HCT116 (cell line): ENCODE measurements around the gene BICD1. TPM values are rescaled to one million over a fixed set of nuclear protein-coding genes. Genes with fewer than 3 reads are reported as not detected.

ENCODE experiments used
- ATAC-seq: fragments of 200-7000 bp; cut with Tn5 transposase; 2 replicates; pipeline ENCODE4 v1.9.1; 2020; ENCODE audit warnings: mild to moderate bottlenecking, moderate library complexity
- BruUV-seq: library from RNA; stranded (reverse); fragments of 400-500 nt; replicated peaks from 2 replicates; lab custom pipeline; 2021; lab: Mats Ljungman, UMichigan
- CTCF ChIA-PET: fragments of 300-600 bp; sonication (Branson Sonifier 250); formaldehyde crosslinking; loops from one replicate; lab custom pipeline; 2021; ENCODE audit warnings: antibody characterized with exemption; lab: Charles Lee
- POLR2A ChIA-PET: fragments of 300-600, 350-600 bp; sonication (Branson Sonifier 250); formaldehyde crosslinking; loops from one replicate; lab custom pipeline; 2021; ENCODE audit warnings: antibody characterized with exemption; lab: Charles Lee
- RAD21 ChIA-PET, 2 experiments: fragments of 300-600 bp; sonication (Branson Sonifier 250); formaldehyde crosslinking; loops; one replicate each; lab custom pipeline; 2023; ENCODE audit warnings: low total read pairs in 2 of 2; ENCODE audit not compliant: uncharacterized antibody in 2 of 2, unreplicated experiment in 2 of 2, low non-redundant PET in 1 of 2; lab: Charles Lee
- DNase-seq: peaks from one replicate; pipeline ENCODE4 v3.0.0-alpha.2; 2010; ENCODE audit warnings: low read depth, low spot score
- H2AFZ ChIP-seq: fragments of 200-600 bp; shearing (Covaris generic), sonication (generic); 2 replicates; pipeline ENCODE4 v1.6.1; 2017; ENCODE audit warnings: low read depth, mixed run types, mixed read lengths, antibody characterized with exemption, low read length; ENCODE audit not compliant: poor library complexity, severe bottlenecking
- H3K27ac ChIP-seq: 2 replicates; pipeline ENCODE4 v1.5.1; 2012; ENCODE audit warnings: low read depth, low read length
- H3K27me3 ChIP-seq: fragments of 200-600 bp; sonication (generic); 2 replicates; pipeline ENCODE4 v1.6.1; 2016; ENCODE audit warnings: mixed run types, low read length, mixed read lengths; ENCODE audit not compliant: insufficient read depth
- H3K36me3 ChIP-seq, 2 experiments: fragments of 200-500 bp in 1 of 2; fragments of 200-600 bp in 1 of 2; sonication (Bioruptor generic) in 1 of 2; sonication (generic) in 1 of 2; 2 replicates each; pipeline versions ENCODE4 v1.5.1 to v1.6.1; 2014 to 2016; ENCODE audit warnings: low read length in 2 of 2, inconsistent platforms in 1 of 2, mixed read lengths in 1 of 2, mixed run types in 1 of 2; ENCODE audit not compliant: insufficient read depth in 2 of 2, control insufficient read depth in 1 of 2
- H3K4me1 ChIP-seq, 2 experiments: fragments of 200-600 bp in 1 of 2; sonication (generic) in 1 of 2; 2 replicates each; pipeline versions ENCODE4 v1.5.1 to v1.6.1; 2012 to 2017; ENCODE audit warnings: low read length in 2 of 2, inconsistent platforms in 1 of 2, mild to moderate bottlenecking in 1 of 2, mixed read lengths in 1 of 2, mixed run types in 1 of 2, moderate library complexity in 1 of 2; ENCODE audit not compliant: insufficient read depth in 2 of 2, control insufficient read depth in 1 of 2
- H3K4me2 ChIP-seq: fragments of 200-600 bp; sonication (generic); 2 replicates; pipeline ENCODE4 v1.6.1; 2017; ENCODE audit warnings: mixed run types, low read length, mixed read lengths
- H3K4me3 ChIP-seq, 2 experiments: fragments of 200-600 bp in 1 of 2; sonication (generic) in 1 of 2; replicated peaks in 1 of 2; 2 replicates each; pipeline ENCODE4 v1.5.1; 2011 to 2016; ENCODE audit warnings: low read length in 2 of 2, control low read depth in 1 of 2, low read depth in 1 of 2, mild to moderate bottlenecking in 1 of 2, mixed read lengths in 1 of 2, mixed run types in 1 of 2
- H3K79me2 ChIP-seq: fragments of 200-600 bp; sonication (generic); 2 replicates; pipeline ENCODE4 v1.6.1; 2017; ENCODE audit warnings: mild to moderate bottlenecking, mixed run types, low read length, moderate library complexity, mixed read lengths; ENCODE audit not compliant: insufficient read depth
- H3K9ac ChIP-seq: fragments of 200-600 bp; sonication (generic); 2 replicates; pipeline ENCODE4 v1.6.1; 2016; ENCODE audit warnings: low read length, mixed read lengths
- H3K9me2 ChIP-seq: fragments of 200-600 bp; sonication (generic), shearing (Covaris generic); 2 replicates; pipeline ENCODE4 v1.6.1; 2017; ENCODE audit warnings: mixed run types, mild to moderate bottlenecking, moderate library complexity; ENCODE audit not compliant: insufficient read depth
- H3K9me3 ChIP-seq, 2 experiments: fragments of 200-500 bp in 1 of 2; fragments of 200-600 bp in 1 of 2; sonication (Bioruptor generic) in 1 of 2; sonication (generic) in 1 of 2; 2 replicates each; pipeline ENCODE4 v1.6.1; 2014 to 2017; ENCODE audit warnings: low read length in 2 of 2, mixed read lengths in 2 of 2, inconsistent platforms in 1 of 2, low read depth in 1 of 2, mild to moderate bottlenecking in 1 of 2, mixed run types in 1 of 2, moderate library complexity in 1 of 2; ENCODE audit not compliant: control insufficient read depth in 1 of 2, insufficient read depth in 1 of 2
- H4K20me1 ChIP-seq: fragments of 200-600 bp; sonication (generic), shearing (Covaris generic); 2 replicates; pipeline ENCODE4 v1.6.1; 2017; ENCODE audit warnings: mixed run types, mild to moderate bottlenecking, moderate library complexity; ENCODE audit not compliant: insufficient read depth
- ATF3 ChIP-seq: IDR thresholded peaks from 2 replicates; pipeline ENCODE4 v1.6.1; 2012
- CEBPB ChIP-seq: IDR thresholded peaks from 2 replicates; pipeline ENCODE4 v1.6.1; 2012; ENCODE audit warnings: low read depth
- ELF1 ChIP-seq: IDR thresholded peaks from 2 replicates; pipeline ENCODE4 v1.6.1; 2012; ENCODE audit warnings: low read depth, borderline replicate concordance
- EZH2 ChIP-seq: fragments of 200-600 bp; sonication (generic); IDR thresholded peaks from 2 replicates; pipeline ENCODE4 v1.6.1; 2017; ENCODE audit warnings: antibody characterized with exemption, mixed run types
- FOSL1 ChIP-seq: IDR thresholded peaks from 2 replicates; pipeline ENCODE4 v1.6.1; 2012; ENCODE audit warnings: low read depth
- JUND ChIP-seq: IDR thresholded peaks from 2 replicates; pipeline ENCODE4 v1.6.1; 2012
- TCF7L2 ChIP-seq: IDR thresholded peaks from 2 replicates; pipeline ENCODE4 v1.7.0; 2011; ENCODE audit warnings: borderline replicate concordance, inconsistent platforms; ENCODE audit not compliant: insufficient read depth, insufficient read length; ENCODE audit errors: extremely low read depth
- YY1 ChIP-seq: IDR thresholded peaks from 2 replicates; pipeline ENCODE4 v1.6.1; 2011; ENCODE audit warnings: low read length, low read depth, moderate library complexity, mild to moderate bottlenecking; ENCODE audit not compliant: insufficient replicate concordance; ENCODE audit errors: extremely low read depth
- ZBTB33 ChIP-seq: IDR thresholded peaks from 2 replicates; pipeline ENCODE4 v1.6.1; 2011; ENCODE audit warnings: mild to moderate bottlenecking, low read length, moderate library complexity; ENCODE audit not compliant: insufficient replicate concordance; ENCODE audit errors: extremely low read depth
- intact Hi-C: fragments of 100-400 bp; cut with micrococcal nuclease; formaldehyde crosslinking; loops from 2 replicates; pipeline ENCODE4 v1.10.0; 2022
- total RNA-seq: library from RNA; stranded (reverse); gene quantifications from one replicate; pipeline ENCODE4 v1.2.1, GENCODE V29; 2021; ENCODE audit not compliant: unreplicated experiment

BICD1 gene
- total RNA-seq, 1 experiment from 2014 or later = 32.5 TPM

GRCh38 chr12:32069071-32069470 is 37.6 kb upstream of the BICD1 start:
- POLR2A ChIA-PET = no interaction called here
- H3K4me3 ChIP-seq = no peak overlapping the region
- no TSS peak for BruUV-seq
- no peak overlapping the region for H3K4me2 ChIP-seq
- no peaks in the 10 kb centered on the region for H3K36me3 ChIP-seq
- RAD21 ChIA-PET = no interaction called here
- H3K9ac ChIP-seq = no peak overlapping the region
- no peak overlapping the region for H2AFZ ChIP-seq
- no peak for TF ChIP-seq YY1
- no peak for TF ChIP-seq FOSL1
- intact Hi-C loops = loop anchor here (10.0 kb wide), 1 partner anchor 414 kb away; the partner anchor contains the start of gene ETFBKMT
- no peaks in the 10 kb centered on the region for H3K4me1 ChIP-seq
- CTCF ChIA-PET = interaction anchor here (1.2 to 1.6 kb wide), 2 partner anchors 8 to 243 kb away, joined by 3 to 5 read pairs; no protein-coding TSS in a partner anchor
- no peaks in the 10 kb centered on the region for H4K20me1 ChIP-seq
- DNase-seq (no peak), ATAC-seq (no peak)
- no peak overlapping the region for H3K27ac ChIP-seq
- H3K9me2 ChIP-seq = no peaks in the 10 kb centered on the region
- H3K9me3 ChIP-seq = no peaks in the 10 kb centered on the region
- H3K79me2 ChIP-seq = no peaks in the 10 kb centered on the region
- H3K27me3 ChIP-seq = no peaks in the 10 kb centered on the region

GRCh38 chr12:32069731-32070130 is 36.9 kb upstream of the BICD1 start:
- H3K9me2 ChIP-seq = no peaks in the 10 kb centered on the region
- no peak overlapping the region for H3K27ac ChIP-seq
- no peak overlapping the region for H3K9ac ChIP-seq
- TF ChIP-seq CEBPB = no peak
- no peak for TF ChIP-seq JUND
- no peak for TF ChIP-seq EZH2
- TF ChIP-seq ZBTB33 = no peak
- no peak for TF ChIP-seq TCF7L2
- no peak for TF ChIP-seq ELF1
- no peak for TF ChIP-seq ATF3
- TF ChIP-seq, all 23 proteins: peak for 0
- CTCF ChIA-PET = interaction anchor here (1.6 kb wide), 1 partner anchor 8 kb away, joined by 5 read pairs; no protein-coding TSS in a partner anchor
- Histone ChIP-seq H3K79me2 (no peaks in the 10 kb centered on the region), H3K4me2 (no peak overlapping the region), H2AFZ (no peak overlapping the region), H3K27me3 (no peaks in the 10 kb centered on the region), H4K20me1 (no peaks in the 10 kb centered on the region), H3K4me1 (no peaks in the 10 kb centered on the region), H3K4me3 (no peak overlapping the region), H3K36me3 (no peaks in the 10 kb centered on the region), H3K9me3 (no peaks in the 10 kb centered on the region)
- POLR2A ChIA-PET = no interaction called here
- ATAC-seq = no peak
- RAD21 ChIA-PET = no interaction called here
- no TSS peak for BruUV-seq
- no peak for DNase-seq
- intact Hi-C loops = loop anchor here (10.0 kb wide), 1 partner anchor 415 kb away; the partner anchor contains the start of gene ETFBKMT
